ENCODE measurements around the gene CCDC27. TPM values are rescaled to one million over a fixed set of nuclear protein-coding genes. Genes with fewer than 3 reads are reported as not detected.

The CCDC27 gene
- total RNA-seq, 1 experiment from 2014 or later = 0.13 TPM

GRCh38 chr1:3777078-3777547, 24.9 kb downstream of the CCDC27 start:
- H3K36me3 Mint-ChIP-seq = peaks cover 31% of the 10 kb centered on the region
- ChIA-PET POLR2A (no interaction called here), CTCF (interaction anchor here (2.5 kb wide), 1 partner anchor 53 kb away, joined by 10 read pairs; no protein-coding TSS in a partner anchor)
- H3K4me3 Mint-ChIP-seq = no peak overlapping the region
- peaks cover 15% of the 10 kb centered on the region for H3K4me1 Mint-ChIP-seq
- H3K9me3 Mint-ChIP-seq = no peaks in the 10 kb centered on the region
- H3K27ac Mint-ChIP-seq = no peak overlapping the region
- no peaks in the 10 kb centered on the region for H3K27me3 Mint-ChIP-seq (ENCODE audit: low read depth)
- DNase-seq (ENCODE audit: low spot score) = no peak
- ATAC-seq = no peak
- TF ChIP-seq MXD4 (CRISPR knock-in tag; IDR thresholded peaks at IDR 0.05; ENCODE audit: borderline replicate concordance) = no peak
- no peak for TF ChIP-seq E2F1 (CRISPR knock-in tag; IDR thresholded peaks at IDR 0.05)
- TF ChIP-seq, protein P1, sequence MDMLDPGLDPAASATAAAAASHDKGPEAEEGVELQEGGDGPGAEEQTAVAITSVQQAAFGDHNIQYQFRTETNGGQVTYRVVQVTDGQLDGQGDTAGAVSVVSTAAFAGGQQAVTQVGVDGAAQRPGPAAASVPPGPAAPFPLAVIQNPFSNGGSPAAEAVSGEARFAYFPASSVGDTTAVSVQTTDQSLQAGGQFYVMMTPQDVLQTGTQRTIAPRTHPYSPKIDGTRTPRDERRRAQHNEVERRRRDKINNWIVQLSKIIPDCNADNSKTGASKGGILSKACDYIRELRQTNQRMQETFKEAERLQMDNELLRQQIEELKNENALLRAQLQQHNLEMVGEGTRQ (CRISPR knock-in tag; IDR thresholded peaks at IDR 0.05) = no peak
- TF ChIP-seq NR2C2 (CRISPR knock-in tag; IDR thresholded peaks at IDR 0.05) = no peak
- no peak for TF ChIP-seq TP53 (CRISPR knock-in tag; IDR thresholded peaks at IDR 0.05)
- TF ChIP-seq FOXK1 (CRISPR knock-in tag; IDR thresholded peaks at IDR 0.05) = no peak
- TF ChIP-seq AR (CRISPR knock-in tag; IDR thresholded peaks at IDR 0.05) = no peak
- TF ChIP-seq, protein P2, sequence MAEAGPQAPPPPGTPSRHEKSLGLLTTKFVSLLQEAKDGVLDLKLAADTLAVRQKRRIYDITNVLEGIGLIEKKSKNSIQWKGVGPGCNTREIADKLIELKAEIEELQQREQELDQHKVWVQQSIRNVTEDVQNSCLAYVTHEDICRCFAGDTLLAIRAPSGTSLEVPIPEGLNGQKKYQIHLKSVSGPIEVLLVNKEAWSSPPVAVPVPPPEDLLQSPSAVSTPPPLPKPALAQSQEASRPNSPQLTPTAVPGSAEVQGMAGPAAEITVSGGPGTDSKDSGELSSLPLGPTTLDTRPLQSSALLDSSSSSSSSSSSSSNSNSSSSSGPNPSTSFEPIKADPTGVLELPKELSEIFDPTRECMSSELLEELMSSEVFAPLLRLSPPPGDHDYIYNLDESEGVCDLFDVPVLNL (CRISPR knock-in tag; IDR thresholded peaks at IDR 0.05; ENCODE audit: borderline replicate concordance, low read depth) = no peak
- TF ChIP-seq ATF1 (CRISPR knock-in tag; IDR thresholded peaks at IDR 0.05) = no peak
- TF ChIP-seq USF1 (CRISPR knock-in tag; IDR thresholded peaks at IDR 0.05) = no peak
- TF ChIP-seq FOXP1 (CRISPR knock-in tag; IDR thresholded peaks at IDR 0.05; ENCODE audit: borderline replicate concordance) = no peak
- TF ChIP-seq ARID4B (CRISPR knock-in tag; IDR thresholded peaks at IDR 0.05; ENCODE audit: borderline replicate concordance) = no peak
- no peak for TF ChIP-seq PREB (CRISPR knock-in tag; IDR thresholded peaks at IDR 0.05; ENCODE audit: borderline replicate concordance)
- TF ChIP-seq CREM (CRISPR knock-in tag; IDR thresholded peaks at IDR 0.05) = no peak
